Superior temporal gyrus (tissue), 1 donor: ENCODE results near the gene DCD.
"Not testable (repeated sequence)": the region's sequence is repeated elsewhere in the genome, so short reads cannot be mapped to it uniquely, and the experiment has no call there.

Experiments used
- DNase-seq: peaks from one replicate; pipeline ENCODE4 v3.0.0-alpha.2; 2016; ENCODE audit errors: extremely low spot score

Gene DCD

GRCh38 chr12:54654926-54655325, 6.8 kb upstream of the DCD start:
- DNase-seq: no peak

- DNase-seq: no peak
Observed at GRCh38 chr12:54653025-54653424, 4.9 kb upstream of the DCD start.

- DNase-seq: no peak
Observed at GRCh38 chr12:54650889-54651288, 2.7 kb upstream of the DCD start.

- no peak for DNase-seq
Observed at GRCh38 chr12:54650409-54650808, 2.2 kb upstream of the DCD start.

- DNase-seq: no peak
Observed at GRCh38 chr12:54649825-54650224, 1.7 kb upstream of the DCD start.

GRCh38 chr12:54641554-54641953, 6.6 kb downstream of the DCD start:
- no peak for DNase-seq

GRCh38 chr12:54641089-54641488, 7.1 kb downstream of the DCD start:
- DNase-seq: no peak

- not testable (repeated sequence) for DNase-seq
Observed at GRCh38 chr12:54639112-54639511, 9.1 kb downstream of the DCD start.

- no peak for DNase-seq
Observed at GRCh38 chr12:54634795-54635194, 13.4 kb downstream of the DCD start, which contains the start of gene LACRT. Gene LACRT, minus strand, starts transcription at chr12:54634895. Its CDS starts 54 bp downstream, at chr12:54634841.

- no peak for DNase-seq
Observed at GRCh38 chr12:54631988-54632728, 16.0 kb downstream of the DCD start.

- no peak for DNase-seq
Observed at GRCh38 chr12:54631551-54631950, 16.6 kb downstream of the DCD start.

GRCh38 chr12:54629925-54630324, 18.2 kb downstream of the DCD start:
- no peak for DNase-seq

- DNase-seq: no peak
Observed at GRCh38 chr12:54628186-54628846, 19.8 kb downstream of the DCD start.

GRCh38 chr12:54627304-54627703, 20.9 kb downstream of the DCD start:
- no peak for DNase-seq

GRCh38 chr12:54625598-54625997, 22.6 kb downstream of the DCD start:
- no peak for DNase-seq

- no peak for DNase-seq
Observed at GRCh38 chr12:54624315-54625279, 23.6 kb downstream of the DCD start.

GRCh38 chr12:54622463-54623183, 25.5 kb downstream of the DCD start:
- DNase-seq: no peak

GRCh38 chr12:54616933-54617680, 31.1 kb downstream of the DCD start:
- DNase-seq: no peak

GRCh38 chr12:54612225-54612750, 35.9 kb downstream of the DCD start:
- no peak for DNase-seq

- DNase-seq: no peak
Observed at GRCh38 chr12:54611715-54612149, 36.4 kb downstream of the DCD start.
